SK-N-SH (cell line): ENCODE results near the gene CYP27C1.

Source experiments
- CHD2 ChIP-seq: fragments of 150-350 bp; IDR thresholded peaks from 2 replicates; pipeline ENCODE4 v1.6.1; 2018; ENCODE audit warnings: low read length; ENCODE audit not compliant: partially characterized antibody
- EP300 ChIP-seq, 2 experiments: IDR thresholded peaks; 2 replicates each; pipeline versions ENCODE4 v1.4.0 to v1.6.1; 2012; ENCODE audit warnings: borderline replicate concordance in 1 of 2, low read depth in 1 of 2, low read length in 1 of 2
- GABPA ChIP-seq: IDR thresholded peaks from 2 replicates; pipeline ENCODE4 v1.4.0; 2012; ENCODE audit warnings: low read depth, mild to moderate bottlenecking

DNA sequence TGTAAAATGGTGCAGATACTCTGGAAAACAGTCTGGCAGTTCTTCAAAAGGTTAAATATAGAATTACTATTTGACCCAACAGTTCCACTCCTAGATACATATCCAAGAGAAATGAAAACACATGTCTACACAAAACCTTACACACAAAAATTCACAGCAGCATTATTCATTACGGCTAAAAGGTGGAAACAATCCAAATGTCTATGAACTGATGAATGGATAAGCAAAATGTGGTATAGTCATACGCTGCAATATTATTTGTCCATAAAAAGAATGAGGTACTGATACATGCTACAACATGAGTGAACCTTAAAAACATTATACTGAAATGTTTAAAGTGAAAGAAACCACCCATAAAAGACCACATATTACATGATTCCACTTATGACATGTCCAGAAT is 4.0 kb downstream of the CYP27C1 start:
- TF ChIP-seq CHD2, result no peak
- no peak for TF ChIP-seq GABPA
- TF ChIP-seq EP300 (IDR thresholded peaks at IDR 0.05; ENCODE audit: borderline replicate concordance in 1 of 2, low read depth in 1 of 2, low read length in 1 of 2), result no peak
